ENCODE data around the gene LAPTM5.

DNA sequence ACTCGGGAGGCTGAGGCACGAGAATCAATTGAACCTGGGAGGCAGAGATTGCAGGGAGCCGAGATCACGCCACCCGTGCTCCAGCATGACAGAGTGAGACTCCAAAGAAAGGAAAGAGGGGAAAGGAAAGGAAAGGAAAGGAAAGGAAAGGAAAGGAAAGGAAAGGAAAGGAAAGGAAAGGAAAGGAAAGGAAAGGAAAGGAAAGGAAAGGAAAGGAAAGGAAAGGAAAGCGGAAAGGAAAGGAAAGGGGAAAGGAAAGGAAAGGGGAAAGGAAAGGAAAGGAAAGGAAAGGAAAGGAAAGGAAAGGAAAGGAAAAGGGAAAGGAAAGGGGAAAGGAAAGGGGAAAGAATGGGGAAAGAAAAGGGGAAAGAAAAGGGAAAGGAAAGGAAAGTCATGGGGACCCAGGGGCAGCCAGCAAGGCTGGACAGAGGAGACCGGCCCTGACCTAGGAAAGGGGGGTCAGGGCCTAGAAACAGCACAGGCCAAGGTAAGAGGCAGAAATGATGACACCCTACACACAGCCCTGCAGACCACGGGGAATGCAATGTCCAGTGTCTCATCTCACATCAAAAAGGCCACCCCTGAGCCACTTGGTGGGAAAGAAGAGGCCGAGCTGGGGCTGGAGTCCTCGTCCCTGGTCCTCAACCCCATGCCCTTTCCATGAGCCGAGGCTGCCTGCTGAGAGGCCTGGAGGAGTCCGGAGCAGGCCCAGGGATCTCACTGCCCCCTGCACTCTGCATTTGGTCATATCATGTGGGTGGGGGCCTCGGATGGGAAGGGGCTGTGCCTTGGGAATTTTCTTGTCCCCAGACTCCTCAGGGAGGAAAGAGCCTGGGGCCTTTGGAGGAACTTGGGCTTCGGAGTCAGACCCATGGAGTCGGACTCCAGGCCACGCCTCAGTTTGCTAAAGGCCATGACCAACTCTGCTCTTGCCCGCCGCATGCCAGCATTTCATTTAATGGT is 18.8 kb upstream of the LAPTM5 start:
- TF ChIP-seq, protein P1, sequence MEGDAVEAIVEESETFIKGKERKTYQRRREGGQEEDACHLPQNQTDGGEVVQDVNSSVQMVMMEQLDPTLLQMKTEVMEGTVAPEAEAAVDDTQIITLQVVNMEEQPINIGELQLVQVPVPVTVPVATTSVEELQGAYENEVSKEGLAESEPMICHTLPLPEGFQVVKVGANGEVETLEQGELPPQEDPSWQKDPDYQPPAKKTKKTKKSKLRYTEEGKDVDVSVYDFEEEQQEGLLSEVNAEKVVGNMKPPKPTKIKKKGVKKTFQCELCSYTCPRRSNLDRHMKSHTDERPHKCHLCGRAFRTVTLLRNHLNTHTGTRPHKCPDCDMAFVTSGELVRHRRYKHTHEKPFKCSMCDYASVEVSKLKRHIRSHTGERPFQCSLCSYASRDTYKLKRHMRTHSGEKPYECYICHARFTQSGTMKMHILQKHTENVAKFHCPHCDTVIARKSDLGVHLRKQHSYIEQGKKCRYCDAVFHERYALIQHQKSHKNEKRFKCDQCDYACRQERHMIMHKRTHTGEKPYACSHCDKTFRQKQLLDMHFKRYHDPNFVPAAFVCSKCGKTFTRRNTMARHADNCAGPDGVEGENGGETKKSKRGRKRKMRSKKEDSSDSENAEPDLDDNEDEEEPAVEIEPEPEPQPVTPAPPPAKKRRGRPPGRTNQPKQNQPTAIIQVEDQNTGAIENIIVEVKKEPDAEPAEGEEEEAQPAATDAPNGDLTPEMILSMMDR (IDR thresholded peaks at IDR 0.05 in 2 of 3, conservative IDR thresholded peaks at IDR 0.05 in 1 of 3; ENCODE audit: control insufficient read depth in 2 of 3, extremely low read depth in 1 of 3, insufficient read depth in 1 of 3, low read depth in 3 of 3, low read length in 3 of 3) = no peak
- TF ChIP-seq SIN3A (IDR thresholded peaks at IDR 0.05; ENCODE audit: low read depth, low read length) (no peak), POLR2AphosphoS5 (IDR thresholded peaks at IDR 0.05; ENCODE audit: low read length) (no peak), SMC3 (IDR thresholded peaks at IDR 0.05; ENCODE audit: borderline replicate concordance, low read length) (no peak), POLR2A (IDR thresholded peaks at IDR 0.05; ENCODE audit: low read depth, low read length) (no peak), EZH2 (IDR thresholded peaks at IDR 0.05; ENCODE audit: borderline replicate concordance, control insufficient read depth, low read depth, low read length) (no peak), FOXM1 (IDR thresholded peaks at IDR 0.05; ENCODE audit: low read depth, low read length) (no peak)

All from GM12878 (cell line).